Measurements from ENCODE around the gene ADAMTS20.
"Not testable (repeated sequence)": the region's sequence is repeated elsewhere in the genome, so short reads cannot be mapped to it uniquely, and the experiment has no call there.

The ADAMTS20 gene

GRCh38 chr12:43544703-43545102, 7.3 kb downstream of the ADAMTS20 start:
- H3K4me3 ChIP-seq (ENCODE audit: insufficient read depth, low read length, poor library complexity, severe bottlenecking) = no peak overlapping the region
- no peaks in the 10 kb centered on the region for H3K36me3 ChIP-seq (ENCODE audit: low read length)
- no peak overlapping the region for H3K9ac ChIP-seq (ENCODE audit: low read length)

GRCh38 chr12:43540470-43540869, 11.5 kb downstream of the ADAMTS20 start:
- no peak for TF ChIP-seq EZH2phosphoT487 (conservative IDR thresholded peaks at IDR 0.05; ENCODE audit: low read length)
- no peak for TF ChIP-seq CTCF (IDR thresholded peaks at IDR 0.05; ENCODE audit: insufficient read depth, low read length, poor library complexity, severe bottlenecking)
- Histone ChIP-seq H3K27ac (ENCODE audit: low read depth, low read length) (no peak overlapping the region), H3K9me2 (replicated peaks; ENCODE audit: insufficient read depth, low read length) (no peaks in the 10 kb centered on the region)

More at GRCh38 chr12:43544703-43545102, 7.3 kb downstream of the ADAMTS20 start:
- Histone ChIP-seq H3K79me2 (ENCODE audit: insufficient read depth, low read length) (no peaks in the 10 kb centered on the region), H4K20me1 (ENCODE audit: low read depth, low read length) (no peaks in the 10 kb centered on the region), H3K9me2 (replicated peaks; ENCODE audit: insufficient read depth, low read length) (no peaks in the 10 kb centered on the region), H2AFZ (ENCODE audit: low read depth, low read length, severe bottlenecking) (no peak overlapping the region), H3K4me2 (ENCODE audit: low read depth, low read length, poor library complexity, severe bottlenecking) (no peak overlapping the region), H3F3A (ENCODE audit: insufficient read depth) (no peaks in the 10 kb centered on the region), H3K27ac (ENCODE audit: low read depth, low read length) (no peak overlapping the region), H3K27me3 (ENCODE audit: low read length) (no peaks in the 10 kb centered on the region), H3K9me3 (ENCODE audit: insufficient read depth, low read length) (no peaks in the 10 kb centered on the region)
- TF ChIP-seq CTCF (IDR thresholded peaks at IDR 0.05; ENCODE audit: insufficient read depth, low read length, poor library complexity, severe bottlenecking) (no peak), EZH2phosphoT487 (conservative IDR thresholded peaks at IDR 0.05; ENCODE audit: low read length) (no peak)

GRCh38 chr12:43537675-43538074, 14.3 kb downstream of the ADAMTS20 start:
- H3F3A ChIP-seq (ENCODE audit: insufficient read depth); H3K9me3 ChIP-seq (ENCODE audit: insufficient read depth, low read length); H3K4me2 ChIP-seq (ENCODE audit: low read depth, low read length, poor library complexity, severe bottlenecking); H3K27me3 ChIP-seq (ENCODE audit: low read length); H4K20me1 ChIP-seq (ENCODE audit: low read depth, low read length); H3K4me3 ChIP-seq (ENCODE audit: insufficient read depth, low read length, poor library complexity, severe bottlenecking); H3K36me3 ChIP-seq (ENCODE audit: low read length); H3K27ac ChIP-seq (ENCODE audit: low read depth, low read length); H3K9me2 ChIP-seq (replicated peaks; ENCODE audit: insufficient read depth, low read length); H3K9ac ChIP-seq (ENCODE audit: low read length); H3K79me2 ChIP-seq (ENCODE audit: insufficient read depth, low read length); H2AFZ ChIP-seq (ENCODE audit: low read depth, low read length, severe bottlenecking): not testable (repeated sequence)

More at GRCh38 chr12:43540470-43540869, 11.5 kb downstream of the ADAMTS20 start:
- no peaks in the 10 kb centered on the region for H3K79me2 ChIP-seq (ENCODE audit: insufficient read depth, low read length)
- H3K9me3 ChIP-seq (ENCODE audit: insufficient read depth, low read length) = no peaks in the 10 kb centered on the region
- H3K36me3 ChIP-seq (ENCODE audit: low read length) = no peaks in the 10 kb centered on the region
- no peak overlapping the region for H3K4me2 ChIP-seq (ENCODE audit: low read depth, low read length, poor library complexity, severe bottlenecking)
- H4K20me1 ChIP-seq (ENCODE audit: low read depth, low read length) = no peaks in the 10 kb centered on the region
- H3K27me3 ChIP-seq (ENCODE audit: low read length) = no peaks in the 10 kb centered on the region
- no peaks in the 10 kb centered on the region for H3F3A ChIP-seq (ENCODE audit: insufficient read depth)
- no peak overlapping the region for H3K9ac ChIP-seq (ENCODE audit: low read length)
- H3K4me3 ChIP-seq (ENCODE audit: insufficient read depth, low read length, poor library complexity, severe bottlenecking) = no peak overlapping the region
- H2AFZ ChIP-seq (ENCODE audit: low read depth, low read length, severe bottlenecking) = no peak overlapping the region

GRCh38 chr12:43516045-43516444, 36.0 kb downstream of the ADAMTS20 start:
- Histone ChIP-seq H3K27me3 (ENCODE audit: low read length) (no peaks in the 10 kb centered on the region), H3K79me2 (ENCODE audit: insufficient read depth, low read length) (no peaks in the 10 kb centered on the region), H4K20me1 (ENCODE audit: low read depth, low read length) (no peaks in the 10 kb centered on the region), H3K4me3 (ENCODE audit: insufficient read depth, low read length, poor library complexity, severe bottlenecking) (no peak overlapping the region), H2AFZ (ENCODE audit: low read depth, low read length, severe bottlenecking) (no peak overlapping the region), H3F3A (ENCODE audit: insufficient read depth) (no peaks in the 10 kb centered on the region), H3K9ac (ENCODE audit: low read length) (no peak overlapping the region), H3K9me3 (ENCODE audit: insufficient read depth, low read length) (no peaks in the 10 kb centered on the region), H3K36me3 (ENCODE audit: low read length) (no peaks in the 10 kb centered on the region), H3K4me2 (ENCODE audit: low read depth, low read length, poor library complexity, severe bottlenecking) (no peak overlapping the region), H3K9me2 (replicated peaks; ENCODE audit: insufficient read depth, low read length) (no peaks in the 10 kb centered on the region), H3K27ac (ENCODE audit: low read depth, low read length) (no peak overlapping the region)
- no peak for TF ChIP-seq CTCF (IDR thresholded peaks at IDR 0.05; ENCODE audit: insufficient read depth, low read length, poor library complexity, severe bottlenecking)
- no peak for TF ChIP-seq EZH2phosphoT487 (conservative IDR thresholded peaks at IDR 0.05; ENCODE audit: low read length)
